Effector CD4-positive, alpha-beta T cell (primary cell): ENCODE measurements around the gene TRAK1.

ENCODE experiments used
- DNase-seq: peaks from one replicate; pipeline ENCODE4 v3.0.0-alpha.2; 2020

Gene TRAK1

GRCh38 chr3:42214565-42215283, 123.6 kb downstream of the TRAK1 start:
- DNase-seq = no peak

GRCh38 chr3:42216302-42216701, 125.1 kb downstream of the TRAK1 start:
- DNase-seq = no peak

DNA sequence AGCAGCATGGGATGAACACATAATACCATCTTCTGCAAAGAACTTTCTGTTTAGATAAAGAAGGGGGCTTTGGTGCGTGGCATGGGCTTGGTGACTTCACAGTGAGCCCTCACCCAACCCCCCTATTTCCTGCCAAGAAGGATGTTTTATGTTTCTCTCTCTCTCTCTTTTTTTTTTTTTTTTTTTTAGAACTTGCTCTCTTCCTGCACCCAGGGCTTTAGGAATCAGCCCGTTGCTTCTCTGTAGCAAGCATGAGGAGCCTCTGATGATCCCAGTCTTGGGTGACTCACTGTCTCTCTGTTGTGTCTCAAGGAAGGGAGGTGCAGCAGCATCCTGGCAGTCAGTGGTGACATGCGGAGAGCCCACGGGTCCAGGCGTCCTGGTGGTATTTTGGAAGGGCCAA, 125.8 kb downstream of the TRAK1 start:
- no peak for DNase-seq

- DNase-seq = no peak
Measured at GRCh38 chr3:42220436-42221121, 129.4 kb downstream of the TRAK1 start.

DNA sequence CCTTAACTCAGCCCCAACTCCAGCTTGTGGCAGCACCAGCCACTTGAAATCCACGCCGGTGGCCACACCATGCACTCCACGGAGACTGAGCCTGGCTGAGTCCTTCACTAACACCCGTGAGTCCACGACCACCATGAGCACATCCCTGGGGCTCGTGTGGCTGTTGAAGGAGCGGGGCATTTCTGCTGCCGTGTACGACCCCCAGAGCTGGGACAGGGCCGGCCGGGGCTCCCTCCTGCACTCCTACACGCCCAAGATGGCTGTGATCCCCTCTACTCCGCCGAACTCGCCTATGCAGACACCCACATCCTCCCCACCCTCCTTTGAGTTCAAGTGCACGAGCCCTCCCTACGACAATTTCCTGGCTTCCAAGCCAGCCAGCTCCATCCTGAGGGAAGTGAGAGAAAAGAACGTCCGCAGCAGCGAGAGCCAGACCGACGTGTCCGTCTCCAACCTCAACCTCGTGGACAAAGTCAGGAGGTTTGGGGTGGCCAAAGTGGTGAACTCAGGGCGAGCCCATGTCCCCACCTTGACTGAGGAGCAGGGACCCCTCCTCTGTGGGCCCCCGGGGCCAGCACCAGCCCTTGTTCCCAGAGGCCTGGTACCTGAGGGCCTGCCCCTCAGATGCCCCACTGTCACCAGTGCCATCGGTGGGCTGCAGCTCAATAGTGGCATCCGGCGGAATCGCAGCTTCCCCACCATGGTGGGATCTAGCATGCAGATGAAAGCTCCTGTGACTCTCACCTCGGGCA, 132.0 kb downstream of the TRAK1 start:
- no peak for DNase-seq

DNA sequence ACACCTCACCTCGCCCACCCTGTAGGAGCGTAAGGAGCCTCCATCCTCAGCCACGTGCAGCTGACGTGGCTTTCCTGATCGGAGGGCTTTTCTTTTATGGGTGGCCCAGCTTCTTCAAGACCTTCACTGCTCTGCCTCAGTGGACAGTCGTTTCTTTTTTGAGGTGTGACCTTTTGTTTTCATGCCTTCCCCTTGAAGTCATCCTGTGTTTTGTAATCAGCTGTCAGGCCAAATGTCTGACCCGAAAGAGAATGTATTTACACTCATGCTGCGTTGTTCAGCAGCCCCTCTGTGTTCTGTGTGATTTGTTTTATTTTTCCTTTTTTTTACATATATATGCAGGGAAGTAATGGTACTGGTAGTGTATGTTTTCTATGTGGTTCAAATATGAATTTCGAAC, 133.0 kb downstream of the TRAK1 start:
- DNase-seq = no peak

GRCh38 chr3:42224658-42225421, 133.7 kb downstream of the TRAK1 start:
- DNase-seq = no peak

DNA sequence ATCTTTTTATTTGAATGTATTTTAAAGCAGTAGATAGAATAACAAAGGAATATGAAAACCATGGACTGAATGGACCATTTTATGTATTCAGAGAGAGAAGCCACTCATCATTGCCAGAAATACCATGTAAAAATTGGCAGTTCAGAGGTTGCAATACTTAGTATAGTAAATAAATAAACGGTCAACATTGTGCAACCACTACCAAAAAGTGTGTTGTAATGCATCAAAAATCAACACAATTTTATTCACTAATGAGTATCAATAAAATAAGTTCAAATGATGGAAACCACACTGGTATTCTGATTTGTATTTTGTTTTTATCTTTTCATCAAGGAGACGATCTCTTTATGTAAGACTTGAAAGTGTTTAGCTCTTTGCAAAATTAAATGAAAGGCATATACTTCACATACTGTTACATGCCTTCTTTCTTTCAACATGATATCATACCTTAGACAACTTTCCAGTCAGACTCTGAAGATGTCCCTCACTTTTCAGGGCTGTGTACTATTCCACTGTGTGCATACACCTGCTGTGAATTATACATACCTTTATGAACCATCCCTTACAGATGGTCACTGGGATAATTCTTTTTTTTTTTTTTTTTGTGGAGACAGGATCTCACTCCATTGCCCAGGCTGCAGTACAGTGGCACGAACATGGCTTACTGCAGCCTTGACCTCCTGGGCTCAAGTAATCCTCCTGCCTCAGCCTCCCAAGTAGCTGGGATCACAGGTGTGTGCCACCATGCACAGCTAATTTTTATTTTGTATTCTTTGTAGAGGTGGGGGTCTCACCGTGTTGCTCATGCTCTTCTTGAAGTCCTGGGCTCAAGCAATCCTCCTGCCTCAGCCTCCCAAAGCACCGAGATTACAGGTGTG, 134.6 kb downstream of the TRAK1 start:
- no peak for DNase-seq

GRCh38 chr3:42226470-42227425, 135.6 kb downstream of the TRAK1 start:
- no peak for DNase-seq

DNA sequence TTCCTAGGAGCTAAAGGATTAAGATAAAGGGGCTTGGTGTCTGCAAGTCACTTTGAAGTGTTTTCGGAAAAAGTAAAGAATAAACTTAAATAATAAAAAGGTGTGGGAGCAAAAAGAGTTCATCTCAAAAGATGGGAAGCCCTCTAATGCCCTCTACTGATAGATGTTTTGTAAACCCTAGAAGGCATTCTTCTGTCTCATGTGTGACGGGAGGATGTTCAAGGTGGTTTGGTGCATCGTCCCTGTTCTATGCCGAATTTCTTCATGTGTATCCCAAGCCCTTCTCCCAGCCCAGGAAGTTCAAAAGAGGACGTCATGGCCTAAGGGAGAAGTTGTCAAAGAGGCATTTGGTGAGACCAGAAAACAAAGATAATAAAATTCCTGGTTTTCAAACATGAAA, 137.6 kb downstream of the TRAK1 start:
- DNase-seq = no peak

DNA sequence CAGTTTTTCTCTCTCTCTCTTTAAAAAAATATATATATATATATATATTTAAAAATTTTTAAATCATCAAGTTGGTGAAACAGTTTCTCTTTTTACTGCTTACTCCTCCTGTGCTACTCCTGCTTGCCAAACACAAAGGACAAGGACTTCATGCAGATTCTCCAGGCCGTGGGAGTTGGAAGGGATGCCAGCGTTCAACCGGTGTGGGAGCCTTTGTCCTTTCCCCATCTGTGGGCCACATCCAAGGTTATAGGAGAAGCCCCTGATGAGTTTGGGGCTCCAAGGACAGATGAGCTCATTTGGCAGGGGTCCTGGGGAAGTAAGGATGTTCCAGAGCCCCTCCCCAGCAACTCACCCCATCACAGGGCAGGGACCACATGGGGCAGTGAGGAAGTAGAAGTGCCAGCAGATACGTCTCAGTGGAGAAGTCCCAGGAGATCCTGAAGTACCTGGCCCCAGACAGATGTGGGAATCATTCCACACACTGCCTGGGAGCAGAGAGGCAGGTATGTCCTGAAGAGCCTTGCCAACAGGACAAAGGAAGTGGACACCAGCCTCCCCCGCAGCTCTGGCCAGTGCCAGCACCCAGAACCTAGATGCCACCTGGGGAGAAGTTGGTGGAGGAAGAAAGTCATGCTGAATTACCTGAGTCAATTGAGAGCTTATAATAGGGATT, 138.2 kb downstream of the TRAK1 start:
- no peak for DNase-seq

DNA sequence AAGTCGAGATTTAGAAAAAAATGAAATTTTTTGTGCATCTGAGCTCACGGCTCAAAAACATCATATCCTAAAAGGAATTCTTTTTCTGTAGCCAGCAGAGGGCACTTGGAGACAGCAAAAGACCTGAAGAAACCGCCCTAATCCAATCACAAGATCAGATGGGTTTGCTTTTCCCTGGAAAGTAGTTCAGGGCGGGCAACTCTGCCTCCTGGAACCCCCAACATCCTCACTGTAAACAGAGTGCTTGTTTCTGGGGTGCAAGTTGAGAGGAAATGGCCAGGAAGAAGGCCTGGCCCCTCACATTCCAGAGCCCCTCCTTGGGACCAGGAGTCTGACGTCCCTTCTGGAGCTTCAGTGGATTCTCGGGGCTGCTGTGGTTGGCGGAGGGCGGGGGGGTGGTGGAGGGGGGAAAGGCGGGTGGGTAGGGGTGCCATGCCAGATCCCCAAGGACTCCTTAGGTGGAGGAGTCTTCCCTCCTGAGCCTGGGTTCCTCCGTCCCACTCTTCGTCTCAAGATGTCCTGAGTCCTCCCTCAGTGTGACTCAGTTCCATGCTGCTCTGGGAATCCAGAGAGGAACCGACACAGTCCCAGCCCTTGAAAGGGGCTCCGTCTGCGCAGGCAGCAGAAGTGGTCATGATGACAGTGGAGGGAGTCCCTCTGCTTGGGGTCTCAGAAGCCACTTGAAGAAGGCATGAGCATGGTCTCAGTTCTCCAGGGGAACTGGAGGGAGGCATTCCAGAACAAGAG, 139.0 kb downstream of the TRAK1 start:
- DNase-seq = no peak

- no peak for DNase-seq
Measured at GRCh38 chr3:42230860-42231259, 139.7 kb downstream of the TRAK1 start.

- no peak for DNase-seq
Measured at GRCh38 chr3:42235532-42235931, 144.4 kb downstream of the TRAK1 start.

GRCh38 chr3:42236611-42237010, 145.5 kb downstream of the TRAK1 start:
- DNase-seq = no peak

GRCh38 chr3:42246091-42246490, 154.9 kb downstream of the TRAK1 start:
- DNase-seq = no peak

DNA sequence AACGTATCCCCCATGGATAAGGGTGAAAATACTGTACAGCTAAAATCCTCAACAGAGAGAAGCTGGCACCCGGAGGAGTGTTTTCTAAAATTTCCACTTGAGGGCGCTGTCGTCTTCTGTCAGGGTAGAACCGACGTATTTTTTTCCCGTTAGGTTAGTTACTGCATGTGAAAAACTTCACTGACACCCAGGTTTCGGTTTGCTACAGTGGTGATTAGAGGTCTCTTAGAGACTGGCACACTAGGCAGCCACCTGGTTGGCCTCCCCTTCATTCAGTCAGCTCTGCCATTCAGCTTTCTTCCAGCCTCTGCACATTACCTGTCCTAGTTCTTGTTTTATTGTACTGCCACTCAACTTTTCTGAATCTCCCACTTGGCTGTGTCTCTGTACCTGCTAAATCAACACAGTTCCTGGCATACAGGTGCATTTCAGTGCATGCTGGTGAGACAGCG, 156.4 kb downstream of the TRAK1 start:
- peak; percentile 39 for DNase-seq

GRCh38 chr3:42250761-42251160, 159.6 kb downstream of the TRAK1 start:
- DNase-seq = no peak

DNA sequence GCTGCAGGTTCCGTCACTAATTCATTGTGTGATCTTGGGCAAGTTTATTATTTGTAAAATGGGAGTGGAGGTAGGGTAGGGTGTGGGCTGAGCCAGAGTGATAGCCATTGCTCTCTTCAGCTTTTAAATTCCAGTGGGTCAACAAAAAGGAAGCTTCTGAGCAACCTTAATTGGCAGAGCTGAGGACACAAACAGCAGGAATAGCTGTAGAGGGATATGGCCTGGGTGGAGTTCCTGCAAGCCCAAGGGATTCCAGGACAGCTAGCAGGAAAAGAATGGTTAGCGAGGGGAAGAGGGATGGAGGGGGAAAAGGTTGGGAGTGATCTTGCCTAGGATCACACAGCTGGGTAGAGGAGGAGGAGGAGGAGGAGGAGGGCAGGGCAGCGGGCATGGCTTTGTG, 163.4 kb downstream of the TRAK1 start:
- no peak for DNase-seq
